AG04450 (cell line): Measurements from ENCODE around the gene LIPG. TPM values are rescaled to one million over a fixed set of nuclear protein-coding genes. Genes with fewer than 3 reads are reported as not detected.

ENCODE experiments used
- CTCF ChIA-PET: fragments of 300-600, 350-600 bp; formaldehyde crosslinking; extraction: SDS; loops from one replicate; lab custom pipeline; 2022; ENCODE audit warnings: antibody characterized with exemption, inconsistent platforms; lab: Charles Lee
- POLR2A ChIA-PET: fragments of 350-600 bp; formaldehyde crosslinking; extraction: SDS; loops from one replicate; lab custom pipeline; 2021; ENCODE audit warnings: antibody characterized with exemption, inconsistent platforms; lab: Yijun Ruan, JAX
- DNase-seq: peaks from one replicate; pipeline ENCODE4 v3.0.0-alpha.2; 2011; ENCODE audit warnings: low read depth, low spot score
- H3K27ac ChIP-seq: one replicate; pipeline ENCODE4 v1.5.1; 2012; ENCODE audit warnings: low read depth, low read length, control low read depth
- H3K27me3 ChIP-seq: one replicate; pipeline ENCODE4 v1.6.0; 2012; ENCODE audit warnings: low read length; ENCODE audit not compliant: control insufficient read depth, insufficient read depth
- H3K4me3 ChIP-seq: 2 replicates; pipeline ENCODE4 v1.5.1; 2011; ENCODE audit warnings: mild to moderate bottlenecking, low read depth, low read length, control low read depth
- H3K9me3 ChIP-seq: 2 replicates; pipeline ENCODE4 v1.5.1; 2012; ENCODE audit warnings: low read length; ENCODE audit not compliant: control insufficient read depth, insufficient read depth
- polyA plus RNA-seq: library from polyadenylated mRNA; depleted of rRNA; stranded (reverse); fragments of >200 nt; gene quantifications from 2 replicates; pipeline ENCODE4 v1.2.3, GENCODE V29; 2011
- TF ChIP-seq, protein P1 (sequence below): IDR thresholded peaks from 2 replicates; pipeline ENCODE4 v1.5.1; 2011; ENCODE audit warnings: low read depth, low read length, control low read depth, inconsistent platforms

The LIPG gene
- polyA plus RNA-seq, 1 experiment = 0.19 TPM

DNA sequence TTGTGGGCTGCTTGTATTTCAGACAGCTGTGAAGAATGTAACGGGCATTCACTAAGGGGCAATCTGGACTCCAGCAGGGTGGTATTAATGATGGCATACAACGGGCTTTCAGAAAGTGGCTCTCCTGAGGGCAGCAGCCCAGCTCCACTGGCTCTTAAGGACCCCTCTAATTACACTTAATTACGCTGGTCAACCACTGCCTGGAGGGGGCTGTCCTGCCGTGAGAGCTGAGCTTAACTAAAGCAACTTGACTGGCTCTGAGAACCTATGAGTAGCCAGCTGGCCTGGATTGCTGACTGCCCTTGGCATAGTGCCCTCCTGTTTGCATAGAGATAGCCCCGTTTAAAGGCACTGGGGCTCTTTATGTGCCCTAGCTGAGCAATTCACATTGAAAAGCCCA is 3.8 kb downstream of the LIPG start:
- no peak for DNase-seq
- Histone ChIP-seq H3K27ac (no peak overlapping the region), H3K9me3 (peaks cover 6% of the 10 kb centered on the region; the same call in 1 of the 2 replicates), H3K27me3 (peaks cover 51% of the 10 kb centered on the region), H3K4me3 (no peak overlapping the region)
- POLR2A ChIA-PET = no interaction called here
- CTCF ChIA-PET = interaction anchor here (0.7 to 0.9 kb wide), 3 partner anchors 219 to 295 kb away, joined by 3 to 5 read pairs (median 5); no protein-coding TSS in a partner anchor
- TF ChIP-seq, protein P1, sequence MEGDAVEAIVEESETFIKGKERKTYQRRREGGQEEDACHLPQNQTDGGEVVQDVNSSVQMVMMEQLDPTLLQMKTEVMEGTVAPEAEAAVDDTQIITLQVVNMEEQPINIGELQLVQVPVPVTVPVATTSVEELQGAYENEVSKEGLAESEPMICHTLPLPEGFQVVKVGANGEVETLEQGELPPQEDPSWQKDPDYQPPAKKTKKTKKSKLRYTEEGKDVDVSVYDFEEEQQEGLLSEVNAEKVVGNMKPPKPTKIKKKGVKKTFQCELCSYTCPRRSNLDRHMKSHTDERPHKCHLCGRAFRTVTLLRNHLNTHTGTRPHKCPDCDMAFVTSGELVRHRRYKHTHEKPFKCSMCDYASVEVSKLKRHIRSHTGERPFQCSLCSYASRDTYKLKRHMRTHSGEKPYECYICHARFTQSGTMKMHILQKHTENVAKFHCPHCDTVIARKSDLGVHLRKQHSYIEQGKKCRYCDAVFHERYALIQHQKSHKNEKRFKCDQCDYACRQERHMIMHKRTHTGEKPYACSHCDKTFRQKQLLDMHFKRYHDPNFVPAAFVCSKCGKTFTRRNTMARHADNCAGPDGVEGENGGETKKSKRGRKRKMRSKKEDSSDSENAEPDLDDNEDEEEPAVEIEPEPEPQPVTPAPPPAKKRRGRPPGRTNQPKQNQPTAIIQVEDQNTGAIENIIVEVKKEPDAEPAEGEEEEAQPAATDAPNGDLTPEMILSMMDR = no peak

DNA sequence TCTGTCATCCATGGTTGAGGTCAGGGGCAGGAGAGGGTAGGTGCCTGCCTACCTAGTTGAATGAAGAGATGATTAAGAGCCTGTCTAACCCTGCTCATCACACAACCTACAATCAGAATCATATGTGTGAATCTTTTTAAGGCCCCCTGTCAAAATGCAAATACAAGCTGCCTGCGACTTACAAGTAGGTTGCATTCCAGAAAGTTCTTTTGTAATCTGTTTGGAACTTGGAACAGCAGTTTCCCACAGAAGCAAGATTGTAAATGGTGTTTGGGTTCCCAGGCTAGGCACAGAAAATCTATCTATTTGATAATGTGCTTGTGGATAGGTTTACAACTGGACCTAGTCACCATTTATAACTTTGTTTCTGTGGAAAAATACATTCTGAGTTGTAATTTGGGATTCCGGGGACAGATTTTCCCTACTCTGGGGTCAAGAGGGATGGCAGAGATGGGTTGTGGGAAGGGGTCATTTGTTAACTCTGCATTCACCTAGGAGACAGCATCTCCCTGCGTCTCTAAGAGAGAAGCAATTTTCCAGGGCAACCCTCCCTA is 4.4 kb downstream of the LIPG start:
- no peak for DNase-seq
- Histone ChIP-seq H3K27ac (no peak overlapping the region), H3K4me3 (no peak overlapping the region), H3K9me3 (peaks cover 5% of the 10 kb centered on the region; the same call in 1 of the 2 replicates), H3K27me3 (peaks cover 44% of the 10 kb centered on the region)
- ChIA-PET POLR2A (no interaction called here), CTCF (interaction anchor here (0.9 kb wide), 1 partner anchor 218 kb away, joined by 5 read pairs; no protein-coding TSS in a partner anchor)
- TF ChIP-seq, protein P1 = no peak

DNA sequence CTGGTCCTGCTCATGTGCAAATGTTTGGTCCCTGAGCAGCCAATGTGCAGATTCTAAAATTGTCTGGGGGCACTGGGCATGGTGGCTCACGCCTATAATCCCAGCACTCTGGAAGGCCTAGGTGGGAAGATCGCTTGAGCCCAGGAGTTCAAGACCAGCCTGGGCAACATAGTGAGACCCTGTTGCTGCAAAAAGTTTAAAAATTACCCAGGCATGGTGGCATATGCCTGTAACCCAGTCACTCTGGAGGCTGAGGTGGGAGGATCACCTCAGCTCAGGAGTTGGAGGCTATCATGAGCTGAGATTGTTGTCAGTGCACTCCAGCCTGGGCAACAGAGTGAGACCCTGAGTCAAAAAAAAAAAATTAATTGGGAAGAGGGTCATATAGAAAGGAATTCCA is 5.1 kb downstream of the LIPG start:
- ChIA-PET POLR2A (no interaction called here), CTCF (no interaction called here)
- Histone ChIP-seq H3K27ac (no peak overlapping the region), H3K4me3 (no peak overlapping the region), H3K27me3 (peaks cover 38% of the 10 kb centered on the region), H3K9me3 (no peaks in the 10 kb centered on the region)
- TF ChIP-seq, protein P1 = no peak
- DNase-seq = no peak

DNA sequence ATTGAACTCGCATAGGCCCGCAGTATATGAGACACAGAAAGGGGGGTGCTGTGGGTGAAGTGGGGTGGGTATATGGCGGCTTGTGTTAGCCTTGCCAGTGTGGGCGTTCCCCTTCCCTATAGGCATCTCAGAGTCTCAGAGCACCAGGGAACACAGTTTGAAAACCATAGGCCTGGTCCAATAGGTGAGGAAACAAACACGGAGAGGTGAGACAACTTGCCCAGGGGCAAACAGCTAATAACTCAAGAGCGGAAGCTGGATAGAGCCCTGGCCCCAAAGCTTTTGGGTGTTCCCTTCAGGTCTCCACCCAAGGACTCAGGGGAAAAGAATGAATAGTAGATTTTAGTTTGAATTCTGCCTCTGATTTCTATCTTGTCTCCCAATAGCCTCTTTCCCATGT is 7.9 kb downstream of the LIPG start:
- no peak for DNase-seq
- TF ChIP-seq, protein P1 = no peak
- peaks cover 20% of the 10 kb centered on the region for H3K27me3 ChIP-seq
- H3K9me3 ChIP-seq = no peaks in the 10 kb centered on the region
- no peak overlapping the region for H3K4me3 ChIP-seq
- ChIA-PET CTCF (interaction anchor here (1.2 kb wide), 2 partner anchors 10 to 215 kb away, joined by 3 to 9 read pairs; no protein-coding TSS in a partner anchor), POLR2A (no interaction called here)
- H3K27ac ChIP-seq = no peak overlapping the region

DNA sequence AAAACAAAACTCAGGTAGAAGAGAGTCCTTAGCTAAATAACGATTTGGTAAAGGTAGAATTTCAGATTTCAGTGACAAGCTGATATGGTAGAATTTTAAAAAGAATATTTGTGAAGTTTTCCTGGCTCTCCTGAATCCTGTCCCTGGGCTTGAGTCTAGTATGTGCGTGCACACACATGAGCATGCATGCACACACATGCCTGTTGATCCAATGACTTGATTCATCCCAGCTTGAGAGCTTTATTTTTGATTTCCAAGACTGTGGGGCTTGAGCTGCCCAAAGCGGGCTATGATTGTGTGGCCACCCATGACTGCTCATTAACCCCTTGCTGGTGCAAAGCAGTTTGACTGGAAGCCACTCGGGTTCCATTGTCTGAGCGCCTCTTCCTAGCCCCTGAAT is 9.0 kb downstream of the LIPG start:
- Histone ChIP-seq H3K4me3 (no peak overlapping the region), H3K27ac (no peak overlapping the region), H3K9me3 (no peaks in the 10 kb centered on the region), H3K27me3 (peaks cover 11% of the 10 kb centered on the region)
- ChIA-PET CTCF (no interaction called here), POLR2A (no interaction called here)
- no peak for DNase-seq
- TF ChIP-seq, protein P1 = no peak
